Measurements from ENCODE around the gene SNX9.

The SNX9 gene

GRCh38 chr6:157911278-157911677, 88.2 kb downstream of the SNX9 start:
- Histone ChIP-seq H2AFZ (ENCODE audit: low read length) (no peak overlapping the region), H3K9ac (ENCODE audit: low read length) (no peak overlapping the region), H3K36me3 (ENCODE audit: insufficient read depth, low read length) (no peaks in the 10 kb centered on the region), H4K20me1 (ENCODE audit: insufficient read depth, low read length) (no peaks in the 10 kb centered on the region), H3K4me3 (ENCODE audit: low read depth, low read length, poor library complexity, severe bottlenecking) (no peak overlapping the region), H3K4me2 (ENCODE audit: low read length) (no peak overlapping the region), H3K9me3 (ENCODE audit: low read length) (no peaks in the 10 kb centered on the region), H3K27me3 (ENCODE audit: insufficient read depth, low read length) (no peaks in the 10 kb centered on the region), H3K9me2 (ENCODE audit: low read depth, low read length) (no peaks in the 10 kb centered on the region), H3F3A (ENCODE audit: insufficient read depth, low read length) (no peaks in the 10 kb centered on the region), H3K4me1 (ENCODE audit: insufficient read depth, low read length, severe bottlenecking) (no peaks in the 10 kb centered on the region), H3K79me2 (ENCODE audit: insufficient read depth, low read length) (no peaks in the 10 kb centered on the region), H3K27ac (ENCODE audit: low read depth, low read length, poor library complexity, severe bottlenecking) (no peak overlapping the region)
- no peak for TF ChIP-seq EZH2 (IDR thresholded peaks at IDR 0.05; ENCODE audit: borderline replicate concordance, low read length)
- no peak for TF ChIP-seq CTCF (IDR thresholded peaks at IDR 0.05; ENCODE audit: low read length)

GRCh38 chr6:157911786-157912185, 88.7 kb downstream of the SNX9 start:
- H3K27me3 ChIP-seq (ENCODE audit: insufficient read depth, low read length): no peaks in the 10 kb centered on the region
- H3K9me2 ChIP-seq (ENCODE audit: low read depth, low read length): no peaks in the 10 kb centered on the region
- no peaks in the 10 kb centered on the region for H3K4me1 ChIP-seq (ENCODE audit: insufficient read depth, low read length, severe bottlenecking)
- no peaks in the 10 kb centered on the region for H4K20me1 ChIP-seq (ENCODE audit: insufficient read depth, low read length)
- H2AFZ ChIP-seq (ENCODE audit: low read length): no peak overlapping the region
- H3K36me3 ChIP-seq (ENCODE audit: insufficient read depth, low read length): no peaks in the 10 kb centered on the region
- TF ChIP-seq CTCF (IDR thresholded peaks at IDR 0.05; ENCODE audit: low read length) (no peak), EZH2 (IDR thresholded peaks at IDR 0.05; ENCODE audit: borderline replicate concordance, low read length) (no peak)
- H3K9me3 ChIP-seq (ENCODE audit: low read length): no peaks in the 10 kb centered on the region
- H3K4me3 ChIP-seq (ENCODE audit: low read depth, low read length, poor library complexity, severe bottlenecking): no peak overlapping the region
- no peaks in the 10 kb centered on the region for H3F3A ChIP-seq (ENCODE audit: insufficient read depth, low read length)
- no peak overlapping the region for H3K9ac ChIP-seq (ENCODE audit: low read length)
- H3K79me2 ChIP-seq (ENCODE audit: insufficient read depth, low read length): no peaks in the 10 kb centered on the region
- H3K27ac ChIP-seq (ENCODE audit: low read depth, low read length, poor library complexity, severe bottlenecking): no peak overlapping the region
- H3K4me2 ChIP-seq (ENCODE audit: low read length): no peak overlapping the region

- TF ChIP-seq EZH2 (IDR thresholded peaks at IDR 0.05; ENCODE audit: borderline replicate concordance, low read length) (no peak), CTCF (IDR thresholded peaks at IDR 0.05; ENCODE audit: low read length) (no peak)
- Histone ChIP-seq H3F3A (ENCODE audit: insufficient read depth, low read length) (no peaks in the 10 kb centered on the region), H3K36me3 (ENCODE audit: insufficient read depth, low read length) (no peaks in the 10 kb centered on the region), H4K20me1 (ENCODE audit: insufficient read depth, low read length) (no peaks in the 10 kb centered on the region), H3K4me3 (ENCODE audit: low read depth, low read length, poor library complexity, severe bottlenecking) (no peak overlapping the region), H2AFZ (ENCODE audit: low read length) (no peak overlapping the region), H3K4me1 (ENCODE audit: insufficient read depth, low read length, severe bottlenecking) (no peaks in the 10 kb centered on the region), H3K4me2 (ENCODE audit: low read length) (no peak overlapping the region), H3K27ac (ENCODE audit: low read depth, low read length, poor library complexity, severe bottlenecking) (no peak overlapping the region), H3K9ac (ENCODE audit: low read length) (no peak overlapping the region), H3K27me3 (ENCODE audit: insufficient read depth, low read length) (no peaks in the 10 kb centered on the region), H3K9me3 (ENCODE audit: low read length) (no peaks in the 10 kb centered on the region), H3K79me2 (ENCODE audit: insufficient read depth, low read length) (no peaks in the 10 kb centered on the region), H3K9me2 (ENCODE audit: low read depth, low read length) (no peaks in the 10 kb centered on the region)
Measured at GRCh38 chr6:157912326-157912725, 89.3 kb downstream of the SNX9 start.
